Ammon's horn (tissue), 1 donor: ENCODE measurements around the gene MAST2.
"Not testable (repeated sequence)": the region's sequence is repeated elsewhere in the genome, so short reads cannot be mapped to it uniquely, and the experiment has no call there.

Experiments used
- DNase-seq: peaks from one replicate; pipeline ENCODE4 v3.0.0-alpha.2; 2016; ENCODE audit warnings: low spot score

Gene MAST2

DNA sequence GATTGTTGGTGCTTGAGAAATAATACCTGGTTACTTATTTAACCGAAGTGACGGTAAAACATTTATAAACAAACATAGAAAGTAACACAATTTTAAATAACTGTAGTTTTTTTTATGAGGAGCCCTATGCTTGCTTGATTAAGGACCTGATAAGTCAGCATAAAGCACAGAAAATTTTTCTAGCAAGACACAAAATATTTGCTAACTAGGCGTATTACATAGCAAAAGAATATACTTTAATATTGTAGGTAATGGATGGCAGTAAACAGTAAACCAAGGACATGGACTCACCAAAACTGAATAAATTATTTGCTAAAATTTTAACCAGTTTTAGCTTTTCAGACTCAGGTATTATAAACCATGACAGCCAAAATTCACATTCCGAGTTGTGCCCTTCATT lies 90.9 kb downstream of the MAST2 start:
- DNase-seq, result no peak

- DNase-seq, result no peak
Observed at GRCh38 chr1:45894921-45895320, 91.5 kb downstream of the MAST2 start.

GRCh38 chr1:45895406-45895805 lies 92.0 kb downstream of the MAST2 start:
- no peak for DNase-seq

DNA sequence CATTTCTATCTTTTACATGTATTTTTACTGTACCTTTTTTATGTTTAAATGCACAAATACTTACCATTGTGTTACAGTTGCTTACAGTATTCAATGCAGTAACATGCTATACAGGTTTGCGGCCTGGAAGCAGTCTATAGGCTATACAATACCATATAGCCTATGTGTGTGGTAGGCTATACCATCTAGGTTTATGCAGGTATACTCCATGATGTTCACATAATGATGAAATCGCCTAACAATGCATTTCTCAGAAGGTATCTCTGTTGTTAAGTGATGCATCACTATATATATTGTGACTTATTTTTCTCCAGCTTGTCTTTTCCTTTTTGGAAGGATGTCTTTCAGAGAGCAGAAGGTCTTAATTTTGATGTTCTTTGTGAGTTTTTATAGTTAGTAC lies 103.5 kb downstream of the MAST2 start:
- no peak for DNase-seq

DNA sequence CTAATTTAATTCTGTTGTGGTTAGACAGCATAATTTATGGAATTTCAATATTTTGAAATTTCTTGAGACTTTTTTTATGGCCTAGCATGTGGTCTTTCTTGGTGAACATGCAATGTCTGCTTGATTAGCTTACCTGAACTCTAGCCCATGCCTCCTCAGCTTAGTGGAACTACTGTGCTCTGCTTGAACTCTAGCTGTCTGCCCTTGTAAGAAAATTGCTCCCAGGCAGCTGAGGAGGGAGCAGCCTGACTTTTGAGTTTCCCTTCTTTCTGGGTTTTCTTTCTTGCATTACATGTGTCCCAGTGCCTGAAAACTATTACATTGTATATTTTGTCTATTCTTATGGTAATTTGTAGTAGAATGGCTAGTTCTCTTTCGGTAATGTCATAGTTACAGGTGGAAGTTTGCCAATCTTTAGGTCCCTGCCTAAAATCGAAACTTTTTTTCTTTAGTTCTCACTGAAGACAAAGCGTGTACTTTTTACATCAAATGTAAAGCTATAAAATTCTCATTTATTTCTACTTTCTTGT lies 105.3 kb downstream of the MAST2 start:
- DNase-seq, result no peak

DNA sequence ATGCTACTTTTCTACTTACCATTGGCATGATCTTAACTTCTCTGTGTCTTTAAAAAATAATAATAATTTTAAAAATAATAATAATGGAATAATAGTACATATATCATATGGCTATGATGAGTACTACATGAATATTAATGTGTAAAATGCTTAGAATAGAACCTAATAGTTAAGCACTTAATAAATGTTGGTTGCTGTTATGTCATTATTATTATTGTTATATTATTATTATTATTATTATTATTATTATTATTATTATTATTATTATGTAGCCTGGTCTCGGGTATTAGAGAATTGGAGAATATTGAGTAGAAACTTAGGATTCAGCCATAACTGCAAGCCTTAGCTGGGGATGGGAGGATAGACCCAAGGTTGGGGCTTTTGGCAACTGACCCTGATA lies 108.2 kb downstream of the MAST2 start:
- DNase-seq, result no peak

- DNase-seq, result peak; percentile 47
Observed at GRCh38 chr1:45913183-45913683, 109.8 kb downstream of the MAST2 start.

DNA sequence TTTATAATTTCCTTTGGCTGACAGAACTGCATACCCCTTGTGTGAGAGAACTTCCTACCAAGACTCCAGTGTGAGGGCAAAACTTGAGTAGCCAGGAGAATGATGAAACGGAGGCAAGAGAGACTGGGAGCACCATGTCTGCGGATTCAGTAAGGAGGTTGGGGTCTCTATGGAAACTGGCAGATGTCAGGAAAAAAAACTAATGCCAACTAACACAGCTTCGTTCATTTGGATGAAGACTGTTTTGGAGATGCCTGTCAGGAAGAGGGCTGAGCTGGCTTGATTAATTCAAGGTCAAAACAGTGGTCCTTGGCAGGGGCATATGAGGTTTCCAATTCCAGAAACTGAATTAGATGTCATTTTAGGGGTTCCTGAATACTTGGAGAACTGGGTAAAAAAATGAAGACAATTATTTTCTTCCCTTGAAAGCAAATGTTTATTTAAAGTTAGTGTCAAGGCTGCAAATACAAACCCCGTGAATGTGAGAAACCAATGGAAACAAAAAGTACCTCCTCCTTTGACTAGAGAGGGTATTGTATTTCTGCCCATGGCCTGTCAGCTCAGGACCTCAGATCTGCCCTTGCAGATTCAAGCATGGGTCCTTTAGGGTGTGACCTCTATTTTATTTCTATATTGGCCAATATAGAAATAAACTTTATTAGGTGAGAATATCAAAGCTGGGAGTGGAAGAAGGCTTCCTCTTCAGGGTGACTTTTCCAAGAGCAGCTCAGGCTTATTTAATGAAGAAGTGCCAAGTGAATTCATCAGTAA lies 110.5 kb downstream of the MAST2 start:
- DNase-seq, result peak; percentile 10

GRCh38 chr1:45914836-45915235 lies 111.4 kb downstream of the MAST2 start:
- no peak for DNase-seq

- DNase-seq, result no peak
Observed at GRCh38 chr1:45922374-45922773, 119.0 kb downstream of the MAST2 start.

DNA sequence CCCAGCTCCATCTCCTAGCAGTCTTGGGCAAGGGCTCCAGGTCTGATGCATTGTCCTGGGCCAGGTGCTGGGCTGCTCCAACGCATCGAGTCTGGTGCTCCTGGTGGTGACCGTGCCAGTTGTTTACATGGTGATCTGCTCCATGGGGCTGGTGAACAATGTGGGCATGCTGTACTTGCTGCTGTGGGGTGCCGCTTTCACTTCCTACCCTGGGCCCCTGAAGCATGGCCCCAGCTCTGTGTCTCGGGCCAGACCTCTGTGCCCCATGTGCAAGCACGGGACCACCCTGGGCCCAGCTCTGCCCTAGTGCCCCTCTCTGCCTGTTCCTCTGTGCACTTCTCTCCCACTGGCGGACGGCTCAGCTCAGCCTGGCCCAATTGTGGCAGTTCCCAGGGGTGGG lies 119.4 kb downstream of the MAST2 start:
- DNase-seq, result no peak

DNA sequence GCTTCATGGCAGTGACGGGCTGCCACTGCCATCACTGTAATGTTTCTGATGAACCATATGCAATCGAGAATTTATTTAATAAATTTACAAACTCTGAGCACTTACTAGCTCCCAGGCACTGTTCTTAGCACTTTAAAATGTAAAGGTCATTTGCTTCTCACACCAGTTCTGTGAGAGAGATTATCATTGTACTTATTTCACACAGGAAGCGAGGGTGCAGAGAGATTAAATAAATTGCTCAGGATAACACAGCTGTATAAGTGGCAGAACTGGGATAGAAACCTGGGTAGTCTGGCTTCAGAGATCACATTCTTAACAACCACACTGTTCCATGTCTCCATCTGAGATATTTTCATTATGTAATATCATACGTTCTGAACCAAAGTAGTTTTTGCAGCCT lies 119.9 kb downstream of the MAST2 start:
- DNase-seq, result no peak

- no peak for DNase-seq
Observed at GRCh38 chr1:45924736-45925135, 121.3 kb downstream of the MAST2 start.

GRCh38 chr1:45925728-45926287 lies 122.4 kb downstream of the MAST2 start:
- DNase-seq, result no peak

DNA sequence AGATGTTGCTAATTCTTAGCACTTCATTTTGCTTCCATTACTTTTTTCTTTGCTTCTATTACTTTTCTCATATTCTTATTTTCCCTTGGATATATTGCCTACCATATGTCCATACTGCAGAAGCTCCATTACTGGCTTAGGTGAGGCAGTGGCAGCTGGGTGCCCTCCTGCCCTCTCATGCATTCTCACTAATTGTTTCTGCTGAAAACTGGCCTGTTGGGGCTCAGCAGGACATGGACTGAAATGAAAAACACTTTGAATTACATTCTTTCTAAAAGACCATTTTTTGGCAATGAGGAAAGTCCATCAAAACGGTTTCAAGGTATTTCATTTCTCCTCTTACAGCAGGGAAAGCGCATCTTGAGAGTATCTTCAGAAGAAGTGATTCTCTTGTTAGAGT lies 122.9 kb downstream of the MAST2 start:
- DNase-seq, result no peak

GRCh38 chr1:45927231-45927915 lies 124.0 kb downstream of the MAST2 start:
- not testable (repeated sequence) for DNase-seq

DNA sequence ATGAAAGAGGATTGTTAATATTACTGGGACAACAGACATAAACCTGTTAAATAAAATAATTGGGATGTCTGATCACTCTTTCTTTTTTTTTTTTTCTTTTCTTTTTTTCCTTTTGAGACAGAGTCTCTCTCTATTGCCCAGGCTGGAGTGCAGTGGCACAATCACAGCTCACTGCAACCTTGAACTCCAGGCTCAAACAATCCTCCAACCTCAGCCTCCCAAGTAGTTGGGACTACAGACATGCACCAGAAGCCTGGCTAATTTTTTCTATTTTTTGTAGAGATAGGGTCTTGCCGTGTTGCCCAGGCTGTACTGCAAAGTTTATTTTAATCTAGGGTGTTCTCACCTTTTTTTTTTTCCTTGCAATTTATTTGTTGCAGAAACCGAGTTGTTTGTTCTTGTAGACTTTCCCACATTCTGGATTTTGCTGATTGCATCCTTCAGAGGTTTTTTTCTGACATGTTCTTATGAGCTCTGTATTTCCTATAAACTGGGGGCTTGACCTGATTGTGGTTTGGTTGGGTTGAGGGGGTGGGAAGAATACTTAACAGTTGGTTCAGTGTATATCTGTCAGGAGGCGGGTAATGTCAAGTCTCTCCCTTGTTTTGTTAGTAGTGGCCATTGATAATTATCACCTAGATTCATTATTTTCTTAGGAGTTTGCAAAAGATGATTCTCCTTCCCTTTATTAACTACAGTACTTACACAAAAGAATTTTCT lies 125.2 kb downstream of the MAST2 start:
- DNase-seq, result no peak

DNA sequence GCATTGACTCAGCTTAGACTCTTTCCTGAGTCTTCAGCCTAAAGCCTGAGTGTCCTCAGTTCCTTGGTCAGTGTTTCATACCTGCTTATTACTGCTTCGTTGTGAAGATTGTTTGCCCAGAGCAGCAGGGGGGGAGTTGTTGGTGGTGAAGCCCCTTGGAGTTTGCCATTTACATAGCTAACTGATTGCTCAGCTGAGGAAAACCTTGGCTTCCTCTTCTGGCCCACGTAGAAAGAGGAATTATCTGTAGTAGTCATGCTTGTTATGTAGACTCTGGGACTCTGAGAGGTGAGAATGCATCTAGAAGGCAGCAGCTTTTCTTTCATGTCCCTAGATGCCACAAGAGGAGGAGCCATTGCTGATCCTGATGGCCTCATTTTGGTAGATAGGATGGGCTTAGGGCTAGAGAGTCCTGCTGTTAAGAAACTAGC lies 125.9 kb downstream of the MAST2 start:
- DNase-seq, result no peak

- DNase-seq, result no peak
Observed at GRCh38 chr1:45930258-45931150, 127.1 kb downstream of the MAST2 start.

DNA sequence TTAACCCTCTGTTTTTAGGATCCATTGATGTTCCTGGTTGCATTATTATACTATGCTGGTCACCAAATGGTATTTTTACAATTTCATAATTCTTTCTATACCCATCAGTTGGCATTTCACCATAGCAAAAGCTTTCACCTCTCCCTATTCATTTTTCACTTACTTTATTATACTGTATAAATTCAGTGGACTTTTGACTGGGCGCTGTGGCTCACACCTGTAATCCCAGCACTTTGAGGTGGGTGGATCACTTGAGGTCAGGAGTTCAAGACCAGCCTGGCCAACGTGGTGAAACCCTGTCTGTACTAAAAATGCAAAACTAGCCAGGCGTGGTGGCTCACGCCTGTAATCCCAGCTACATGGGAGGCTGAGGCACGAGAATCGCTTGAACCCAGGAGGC lies 128.8 kb downstream of the MAST2 start:
- DNase-seq, result not testable (repeated sequence)

- no peak for DNase-seq
Observed at GRCh38 chr1:45934947-45935346, 131.5 kb downstream of the MAST2 start.
